IPS DF 4.7 (cell line): ENCODE results near the gene SENP5.
"Not testable (repeated sequence)": the region's sequence is repeated elsewhere in the genome, so short reads cannot be mapped to it uniquely, and the experiment has no call there.

Experiments
- DNase-seq: peaks from one replicate; pipeline ENCODE4 v3.0.0-alpha.2; 2013; ENCODE audit warnings: low spot score; ENCODE audit errors: extremely low read depth

SENP5 gene

DNA sequence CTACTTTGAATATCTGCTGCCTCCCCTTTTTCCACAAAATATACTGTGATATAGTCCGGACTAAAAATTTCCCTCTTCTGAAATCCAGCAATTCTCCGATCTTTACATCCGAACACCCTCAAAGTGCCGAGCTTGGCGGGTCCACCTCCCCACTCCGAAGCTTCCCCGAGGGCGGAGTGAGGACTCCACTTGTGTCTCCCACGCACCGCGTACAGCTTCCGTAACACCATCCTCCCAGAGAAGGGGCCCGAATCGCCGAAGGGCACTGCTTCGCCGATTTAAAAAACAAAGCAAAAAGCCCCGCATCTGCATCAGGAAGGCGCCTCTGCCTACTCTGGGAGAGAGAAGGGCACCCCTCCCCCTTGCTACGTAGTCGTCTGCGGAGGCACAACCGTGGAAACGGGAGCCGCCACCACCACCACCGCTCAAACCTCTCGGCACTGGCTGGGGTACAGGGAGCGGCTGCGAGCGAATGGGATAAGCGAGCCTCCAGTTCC, 74.1 kb downstream of the SENP5 start:
- no peak for DNase-seq

DNA sequence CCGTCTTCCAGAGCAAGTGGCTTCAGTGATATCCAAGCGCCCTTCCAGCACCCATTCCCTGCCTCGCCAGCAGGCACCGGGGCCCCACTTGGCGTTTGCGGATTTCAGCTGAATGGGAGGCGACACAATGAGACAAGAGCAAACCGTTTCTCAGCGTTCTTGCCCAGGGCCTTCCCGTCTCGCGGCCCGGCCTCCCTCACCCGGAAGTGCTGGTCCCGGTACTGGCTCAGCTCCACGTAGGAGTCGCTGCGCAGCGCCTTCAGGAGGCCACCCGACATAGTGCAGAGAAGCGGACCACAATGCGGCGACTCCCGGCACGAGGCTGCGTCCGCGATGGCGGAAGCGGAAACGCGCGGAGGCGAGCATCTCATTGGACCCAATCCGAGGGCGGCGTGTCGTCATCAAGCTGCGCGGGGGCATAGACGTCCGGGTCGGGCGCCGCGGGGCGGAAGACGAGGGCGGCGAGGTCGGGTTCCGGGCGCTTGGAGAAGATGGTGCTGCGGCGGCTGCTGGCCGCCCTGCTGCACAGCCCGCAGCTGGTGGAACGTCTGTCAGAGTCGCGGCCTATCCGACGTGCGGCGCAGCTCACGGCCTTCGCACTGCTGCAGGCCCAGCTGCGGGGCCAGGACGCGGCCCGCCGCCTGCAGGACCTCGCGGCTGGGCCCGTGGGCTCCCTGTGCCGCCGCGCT, 74.7 kb downstream of the SENP5 start, which contains the start of gene NCBP2:
TSS of gene NCBP2 (minus strand) at position 303 of the 689 bp plus-strand sequence. CDS start at position 278, 25 bp downstream.
- peak; percentile 90 for DNase-seq

DNA sequence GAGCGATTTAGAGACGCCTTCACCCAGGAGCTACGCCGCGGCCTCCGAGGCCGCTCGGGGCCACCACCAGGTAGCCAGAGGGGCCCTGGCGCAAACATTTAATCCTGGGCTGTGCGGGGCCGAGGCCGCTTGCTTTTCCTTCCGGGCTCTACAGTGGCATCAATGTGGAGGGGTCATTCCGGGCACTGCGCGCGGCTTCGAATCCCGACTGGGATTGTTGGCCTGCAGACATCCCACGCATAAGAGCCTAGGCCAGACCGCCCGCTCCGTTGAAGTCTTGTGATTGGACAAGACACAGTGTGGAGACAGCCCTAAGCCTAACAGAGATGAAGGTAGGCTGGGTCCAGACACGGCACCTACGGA, 75.2 kb downstream of the SENP5 start:
- DNase-seq = no peak

DNA sequence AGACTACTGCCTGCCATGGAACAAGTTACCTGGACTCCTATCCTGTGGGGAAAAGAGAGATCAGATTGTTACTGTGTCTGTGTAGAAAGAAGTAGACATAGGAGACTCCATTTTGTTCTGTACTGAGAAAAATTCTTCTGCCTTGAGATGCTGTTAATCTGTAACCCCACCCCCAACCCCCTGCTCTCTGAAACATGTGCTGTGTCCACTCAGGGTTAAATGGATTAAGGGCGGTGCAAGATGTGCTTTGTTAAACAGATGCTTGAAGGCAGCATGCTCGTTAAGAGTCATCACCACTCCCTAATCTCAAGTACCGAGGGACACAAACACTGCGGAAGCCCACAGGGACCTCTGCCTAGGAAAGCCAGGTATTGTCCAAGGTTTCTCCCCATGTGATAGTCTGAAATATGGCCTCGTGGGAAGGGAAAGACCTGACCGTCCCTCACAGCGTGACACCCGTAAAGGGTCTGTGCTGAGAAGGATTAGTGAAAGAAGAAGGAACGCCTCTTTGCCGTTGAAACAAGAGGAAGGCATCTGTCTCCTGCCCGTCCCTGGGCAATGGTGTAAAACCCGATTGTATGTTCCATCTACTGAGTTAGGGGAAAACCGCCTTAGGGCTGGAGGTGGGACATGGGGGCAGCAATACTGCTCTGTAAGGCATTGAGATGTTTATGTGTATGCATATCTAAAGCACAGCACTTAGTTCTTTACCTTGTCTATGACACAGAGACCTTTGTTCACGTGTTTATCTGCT, 76.5 kb downstream of the SENP5 start:
- DNase-seq = not testable (repeated sequence)

DNA sequence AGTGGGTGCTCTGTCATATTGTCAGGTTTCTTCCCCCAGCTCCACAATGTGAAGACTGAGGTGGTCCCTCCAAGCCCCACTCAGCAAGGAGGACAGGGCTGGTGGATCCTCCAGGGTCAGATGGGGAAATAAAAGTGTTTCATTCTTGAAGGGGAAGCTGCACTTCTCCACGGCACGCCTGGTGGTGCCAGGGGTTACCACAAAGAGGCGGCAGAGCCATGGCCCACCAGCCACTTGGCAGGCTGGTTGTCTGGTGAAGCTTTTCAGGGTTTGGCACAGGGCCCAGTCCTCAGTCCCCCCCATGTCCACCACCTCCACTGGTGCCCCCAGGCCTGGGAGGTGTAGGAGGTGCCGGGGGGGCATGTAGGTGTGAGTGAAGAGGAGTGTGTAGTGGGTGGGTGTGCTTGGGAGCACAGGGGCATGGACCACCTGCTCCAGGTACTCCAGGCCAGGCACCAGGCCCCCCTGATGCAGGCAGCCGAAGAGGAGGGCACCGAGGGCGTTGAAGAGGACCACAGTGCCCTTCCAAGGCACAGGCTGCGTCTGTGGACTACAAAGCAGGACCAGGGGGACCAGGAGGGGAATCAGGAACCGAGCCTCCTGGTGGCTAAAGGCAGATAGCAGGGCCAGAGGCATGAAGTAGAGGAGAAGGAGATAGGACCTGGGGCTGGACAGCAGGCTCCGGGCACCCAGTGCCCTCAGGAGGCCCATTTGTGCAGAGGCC, 79.6 kb downstream of the SENP5 start:
- DNase-seq = no peak

DNA sequence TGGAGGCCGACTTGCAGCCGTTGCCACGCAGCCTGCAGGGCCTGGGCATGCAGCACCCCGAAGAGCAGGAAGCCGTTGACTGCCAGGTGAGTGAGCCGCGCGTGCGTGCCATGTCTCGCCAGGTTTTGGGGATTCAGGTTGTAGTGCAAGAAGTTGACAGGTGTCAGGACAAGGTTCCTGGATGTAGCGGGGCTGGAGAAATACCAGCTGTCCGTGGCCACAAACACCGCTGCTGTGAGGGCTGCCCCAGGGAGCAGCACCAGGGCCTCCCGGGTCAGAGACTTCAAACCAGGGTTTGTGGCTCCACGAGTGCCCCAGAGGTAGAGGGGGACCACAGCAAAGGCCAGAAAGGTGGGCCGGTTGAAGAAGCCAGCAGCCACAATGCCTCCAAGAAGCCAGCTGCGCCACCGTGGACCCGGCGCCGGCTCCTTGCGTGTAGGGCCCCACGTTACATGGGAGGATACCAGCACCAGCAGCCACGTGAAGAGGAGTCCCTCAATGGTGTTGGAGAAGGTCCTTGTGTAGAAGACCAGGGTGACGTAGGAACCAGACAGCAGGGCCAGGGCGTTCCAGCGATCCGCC, 80.2 kb downstream of the SENP5 start:
- no peak for DNase-seq

DNA sequence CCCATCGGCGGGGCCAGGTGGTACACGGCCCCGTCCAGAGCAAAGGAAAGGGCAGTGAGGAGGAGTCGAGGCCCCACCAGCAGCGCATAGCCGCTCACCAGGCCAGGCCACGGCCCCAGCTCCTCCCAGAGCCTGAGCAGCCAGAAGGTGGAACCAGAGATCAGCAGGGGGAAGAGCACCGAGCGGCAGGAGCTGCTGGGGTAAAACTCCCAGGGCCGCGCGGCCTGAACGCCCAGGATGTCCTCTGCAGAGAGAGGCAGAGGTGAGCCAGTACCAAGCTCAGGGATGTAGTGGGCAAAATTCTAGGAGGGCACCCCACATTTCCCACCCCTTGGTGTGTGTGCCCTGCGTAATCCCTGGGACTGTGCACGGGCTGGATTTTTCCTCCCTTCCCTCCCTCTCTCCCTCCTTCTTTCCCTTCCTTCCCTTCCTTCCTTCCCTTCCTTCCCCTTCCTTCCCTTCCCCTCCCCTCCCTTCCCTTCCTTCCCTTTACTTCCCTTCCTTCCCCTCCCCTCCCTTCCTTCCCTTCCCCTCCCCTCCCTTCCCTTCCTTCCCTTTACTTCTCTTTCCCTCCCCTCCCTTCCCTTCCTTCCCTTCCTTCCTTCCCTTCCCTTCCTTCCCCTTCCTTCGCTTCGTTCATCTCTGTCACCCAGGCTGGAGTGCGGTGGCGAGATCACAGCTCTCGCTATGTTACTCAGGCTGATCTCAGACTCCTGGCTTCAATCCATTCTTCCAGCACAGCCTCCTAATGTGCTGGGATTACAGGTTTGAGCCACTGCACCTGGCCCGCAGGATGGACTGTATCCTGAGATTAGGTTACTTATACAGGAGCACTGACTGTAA, 80.9 kb downstream of the SENP5 start:
- DNase-seq = no peak

DNA sequence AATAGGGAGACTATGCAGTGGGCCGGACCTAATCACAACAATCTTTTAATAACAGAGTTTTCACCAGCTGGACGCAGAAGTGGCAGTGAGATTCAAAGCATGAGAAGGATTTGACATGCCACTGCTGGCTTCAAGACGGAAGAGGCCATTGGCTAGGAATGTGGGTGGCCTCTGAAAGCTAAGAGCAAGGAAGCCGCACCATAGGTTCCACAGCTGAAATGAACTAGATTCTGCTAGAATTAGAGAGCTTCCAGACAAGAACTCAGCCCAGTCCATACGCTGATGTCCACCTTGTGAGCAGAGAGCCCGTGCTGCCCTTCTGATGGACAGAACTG, 81.5 kb downstream of the SENP5 start:
- DNase-seq = no peak

DNA sequence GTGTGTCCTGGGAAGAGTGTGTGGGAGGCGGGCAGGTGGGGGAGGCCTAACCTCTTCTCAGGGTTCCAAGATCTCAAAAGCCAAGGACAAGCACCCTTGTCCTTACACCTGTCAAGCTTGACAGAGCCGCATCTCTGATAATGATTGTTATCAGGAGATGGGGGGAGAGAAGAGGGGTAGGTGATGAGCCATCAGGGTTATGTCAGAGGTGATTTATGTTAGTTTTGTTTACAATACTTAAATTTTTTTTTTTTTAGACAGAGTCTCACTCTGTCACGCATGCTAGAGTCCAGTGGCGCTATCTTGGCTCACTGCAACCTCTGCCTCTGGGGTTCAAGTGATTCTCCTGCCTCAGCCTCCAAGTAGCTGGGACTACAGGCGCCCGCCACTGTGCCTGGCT, 82.0 kb downstream of the SENP5 start:
- DNase-seq = no peak

DNA sequence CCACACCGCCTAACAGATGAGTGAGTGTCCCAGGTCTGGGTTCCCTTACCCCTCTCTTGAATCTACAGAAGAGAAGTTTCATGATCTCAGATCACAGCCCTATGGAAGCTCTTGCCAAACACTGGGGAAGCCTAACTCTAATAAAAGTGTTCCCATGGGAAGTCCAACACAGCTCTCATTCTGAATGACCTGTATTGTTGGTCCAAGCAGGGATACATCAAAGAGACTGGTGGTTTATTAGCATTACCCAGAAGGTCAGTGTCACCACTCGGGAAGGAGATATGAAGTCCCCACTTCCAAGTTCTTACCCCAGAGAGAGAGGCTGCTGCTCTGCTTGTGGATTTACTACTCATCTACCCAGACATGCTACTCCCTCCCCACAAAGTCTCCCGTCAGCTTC, 83.7 kb downstream of the SENP5 start:
- no peak for DNase-seq

DNA sequence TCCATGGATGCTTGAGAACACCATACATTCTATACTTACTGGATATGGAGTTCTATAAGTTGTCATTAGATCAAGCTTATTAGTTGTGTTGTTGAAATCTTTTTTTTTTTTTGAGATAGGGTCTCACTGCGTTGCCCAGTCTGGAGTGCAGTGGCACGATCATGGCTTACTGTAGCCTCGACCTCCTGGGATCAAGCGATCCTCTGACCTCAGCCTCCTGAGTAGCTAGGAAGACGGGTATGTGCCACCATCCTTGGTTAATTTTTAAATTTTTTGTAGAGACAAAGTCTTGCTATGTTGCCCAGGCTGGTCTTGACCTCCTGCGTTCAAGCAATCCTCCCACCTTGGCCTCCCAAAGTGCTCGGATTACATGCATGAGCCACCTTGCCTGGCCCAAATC, 87.1 kb downstream of the SENP5 start:
- no peak for DNase-seq

DNA sequence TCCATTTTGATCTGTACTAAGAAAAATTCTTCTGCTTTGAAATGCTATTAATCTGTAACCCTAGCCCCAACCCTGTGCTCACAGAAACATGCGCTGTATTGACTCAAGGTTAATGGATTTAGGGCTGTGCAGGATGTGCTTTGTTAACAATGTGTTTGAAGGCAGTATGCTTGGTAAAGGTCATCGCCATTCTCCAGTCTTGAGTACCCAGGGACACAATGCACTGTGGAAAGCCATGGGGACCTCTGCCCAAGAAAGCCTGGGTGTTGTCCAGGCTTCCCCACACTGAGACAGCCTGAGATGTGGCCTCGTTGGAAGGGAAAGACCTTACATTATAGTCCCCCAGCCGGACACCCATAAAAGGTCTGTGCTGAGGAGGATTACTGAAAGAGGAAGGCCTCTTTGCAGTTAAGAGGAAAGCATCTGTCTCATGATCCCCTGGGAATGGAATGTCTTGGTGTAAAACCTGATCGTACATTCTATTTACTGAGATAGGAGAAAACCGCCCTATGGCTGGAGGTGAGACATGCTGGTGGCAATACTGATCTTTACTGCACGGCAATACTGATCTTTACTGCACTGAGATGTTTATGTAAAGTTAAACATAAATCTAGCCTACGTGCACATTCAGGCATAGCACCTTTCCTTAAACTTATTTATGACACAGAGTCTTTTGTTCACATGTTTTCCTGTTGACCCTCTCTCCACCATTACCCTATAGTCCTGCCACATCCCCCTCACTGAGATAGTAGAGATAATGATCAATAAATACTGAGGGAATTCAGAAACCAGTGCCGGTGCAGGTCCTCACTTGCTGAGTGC, 94.6 kb downstream of the SENP5 start:
- DNase-seq = no peak

DNA sequence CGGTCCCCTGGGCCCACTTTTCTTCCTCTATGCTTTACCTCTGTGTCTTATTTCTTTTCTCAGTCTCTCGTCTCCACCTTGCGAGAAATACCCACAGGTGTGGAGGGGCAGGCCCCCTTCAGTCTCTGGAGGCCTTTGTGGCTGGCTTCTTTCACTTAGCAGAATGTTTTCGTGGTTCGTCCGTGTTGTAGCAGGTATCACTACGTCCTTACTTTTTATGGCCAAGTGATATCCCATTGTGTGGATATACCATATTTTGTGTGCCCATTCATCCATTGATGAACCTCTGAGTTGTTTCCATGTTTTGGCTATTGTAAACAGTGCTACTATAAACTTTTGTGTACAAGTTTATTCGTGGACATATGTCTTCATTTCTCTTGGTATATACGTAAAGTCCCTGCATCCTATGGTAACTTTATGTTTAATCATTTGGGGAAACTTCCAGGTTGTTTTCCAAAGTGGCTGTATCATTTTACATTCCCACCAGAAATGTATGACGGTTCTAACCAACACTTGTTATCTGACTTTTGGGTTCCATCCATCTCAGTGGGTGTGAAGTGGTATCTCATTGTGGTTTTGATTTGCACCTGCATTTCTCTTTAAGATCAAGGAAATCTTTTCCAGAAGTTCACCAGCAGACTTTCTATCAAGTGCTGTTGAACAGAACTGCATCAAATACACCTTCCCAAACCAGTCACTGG, 95.4 kb downstream of the SENP5 start:
- DNase-seq = no peak

DNA sequence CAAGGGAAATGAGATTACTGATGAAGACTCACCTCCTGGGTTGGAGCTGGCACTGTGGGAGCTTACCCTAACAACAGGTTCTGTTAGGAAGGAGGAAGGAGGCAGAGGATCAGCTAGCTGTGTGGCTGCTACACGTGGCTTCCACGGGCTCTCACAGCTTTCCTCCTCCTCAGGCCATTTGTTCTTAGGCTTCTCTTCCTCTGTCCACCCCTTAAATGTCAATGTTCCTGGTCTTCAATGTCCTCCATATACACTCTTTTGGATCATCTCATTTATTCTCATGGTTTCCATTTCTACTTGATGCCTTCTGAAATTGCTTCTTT, 95.9 kb downstream of the SENP5 start:
- DNase-seq = no peak

DNA sequence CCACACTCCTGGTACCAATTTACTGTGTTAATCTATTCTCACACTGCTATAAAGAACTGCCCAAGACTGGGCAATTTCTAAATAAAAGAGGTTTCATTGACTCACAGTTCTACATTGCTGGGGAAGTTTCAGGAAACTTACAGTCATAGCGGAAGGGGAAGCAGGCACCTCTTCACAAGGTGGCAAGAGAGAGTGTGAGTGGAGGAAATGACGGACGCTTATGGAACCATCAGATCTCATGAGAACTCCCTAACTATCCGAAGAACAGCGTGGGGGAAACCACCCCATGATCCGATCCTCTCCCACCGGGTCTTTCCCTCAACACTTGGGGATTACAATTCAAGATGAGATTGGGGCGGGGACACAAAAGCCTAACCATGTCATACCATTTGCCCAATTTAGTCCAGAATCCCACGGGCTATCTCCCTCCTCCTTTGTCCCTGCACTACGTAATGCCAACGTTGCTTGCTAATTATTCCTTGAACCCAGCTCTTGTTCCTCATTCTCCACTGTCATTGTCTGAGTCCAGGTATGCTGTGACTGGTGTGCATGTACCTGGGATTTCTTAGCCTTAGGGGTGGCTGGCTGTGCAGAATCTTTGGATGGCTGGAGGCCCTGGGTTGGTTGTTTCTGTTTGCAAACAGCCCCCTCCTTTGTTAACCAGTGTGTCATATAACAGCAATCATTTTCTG, 97.5 kb downstream of the SENP5 start:
- DNase-seq = no peak

DNA sequence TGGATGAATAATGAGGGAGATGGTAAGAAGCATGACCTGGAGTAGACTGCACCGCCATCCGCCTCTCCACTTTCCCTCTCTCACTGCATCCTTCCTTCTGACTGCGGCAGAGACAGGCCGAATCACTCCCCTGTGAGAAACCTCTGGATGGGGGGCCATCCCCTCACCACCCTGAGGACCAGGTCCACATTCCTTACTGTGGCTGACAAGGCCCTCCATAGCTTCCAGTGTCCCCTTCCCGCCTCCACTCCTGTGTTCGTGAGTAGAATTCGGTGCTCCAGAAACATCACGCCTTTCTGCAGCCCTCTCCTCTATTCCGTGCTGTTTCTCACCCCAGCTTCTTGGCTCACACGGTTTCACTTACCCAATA, 98.1 kb downstream of the SENP5 start:
- no peak for DNase-seq

DNA sequence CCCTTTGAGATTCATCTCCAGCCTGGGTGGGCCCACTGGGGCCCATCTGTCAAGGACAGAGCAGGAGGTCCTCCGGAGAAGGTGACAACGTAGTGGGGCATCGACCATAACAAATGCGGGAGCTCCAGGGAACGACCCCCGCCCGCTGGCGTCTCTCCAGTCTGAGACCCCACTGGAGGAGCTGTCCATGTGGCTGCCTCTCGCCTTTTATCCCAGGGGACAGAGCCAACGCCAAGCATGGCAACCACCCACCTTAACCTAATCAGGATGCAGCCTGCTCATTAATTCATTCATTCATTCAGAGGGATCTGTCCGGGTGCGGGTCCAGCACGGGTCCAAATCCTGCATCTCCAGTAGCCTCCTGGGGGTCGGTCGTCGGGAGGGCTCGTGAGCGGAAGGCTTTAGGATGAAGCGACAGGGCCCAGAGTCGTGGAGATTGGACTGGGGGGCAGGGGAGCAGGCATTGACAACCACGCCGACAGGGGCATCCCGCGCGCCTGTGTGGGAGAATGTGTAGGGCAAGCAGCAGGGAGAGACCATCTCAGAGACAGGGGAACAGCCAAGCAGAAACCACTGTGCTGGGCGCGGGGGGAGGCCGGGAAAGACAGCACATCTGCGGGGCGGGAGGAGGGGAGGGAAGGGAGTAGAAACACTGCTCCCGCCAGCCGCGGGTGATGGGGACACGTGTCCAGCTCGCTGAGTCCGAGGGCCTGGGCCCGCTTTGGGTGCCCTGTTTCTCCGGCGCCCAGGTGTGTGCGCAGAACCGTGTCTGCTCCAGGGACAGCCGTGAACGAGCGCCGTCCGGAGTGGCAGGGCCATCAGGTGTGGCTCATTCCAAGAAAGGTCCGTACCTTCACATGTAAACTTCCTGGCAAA, 99.0 kb downstream of the SENP5 start:
- DNase-seq = no peak
